H9 (cell line): Measurements from ENCODE around the gene NUMA1. TPM values are rescaled to one million over a fixed set of nuclear protein-coding genes. Genes with fewer than 3 reads are reported as not detected.
A peak's percentile ranks its signal among the peaks of the same experiment; 100 is the strongest.

Source experiments
- DNase-seq: peaks from one replicate; pipeline ENCODE4 v3.0.0-alpha.2; 2017
- H2AFZ ChIP-seq: one replicate; pipeline ENCODE4 v1.6.1; 2013; ENCODE audit warnings: mild to moderate bottlenecking, low read length, control low read depth, moderate library complexity
- H2AK5ac ChIP-seq: 2 replicates; pipeline ENCODE4 v1.6.1; 2013; ENCODE audit warnings: low read length, control low read depth, mixed read lengths; ENCODE audit not compliant: insufficient read length
- H2BK120ac ChIP-seq: one replicate; pipeline ENCODE4 v1.6.1; 2013; ENCODE audit warnings: low read depth, mild to moderate bottlenecking, low read length, control low read depth, inconsistent platforms; ENCODE audit not compliant: poor library complexity, severe bottlenecking
- H2BK12ac ChIP-seq: 2 replicates; pipeline ENCODE4 v1.6.1; 2013; ENCODE audit warnings: low read length, control low read depth, mixed read lengths, low read depth; ENCODE audit not compliant: insufficient read length
- H2BK15ac ChIP-seq: 2 replicates; pipeline ENCODE4 v1.6.1; 2013; ENCODE audit warnings: low read depth, low read length, control low read depth
- H2BK20ac ChIP-seq: one replicate; pipeline ENCODE4 v1.6.1; 2013; ENCODE audit warnings: low read depth, mild to moderate bottlenecking, low read length, control low read depth, inconsistent platforms; ENCODE audit not compliant: poor library complexity, severe bottlenecking
- H2BK5ac ChIP-seq: 2 replicates; pipeline ENCODE4 v1.6.1; 2013; ENCODE audit warnings: low read length, control low read depth, mixed read lengths; ENCODE audit not compliant: insufficient read length
- H3K14ac ChIP-seq: 2 replicates; pipeline ENCODE4 v1.6.1; 2013; ENCODE audit warnings: low read length, control low read depth; ENCODE audit not compliant: insufficient read depth
- H3K18ac ChIP-seq: 2 replicates; pipeline ENCODE4 v1.6.1; 2013; ENCODE audit warnings: low read depth, mild to moderate bottlenecking, mixed read lengths, low read length, control low read depth; ENCODE audit not compliant: insufficient read length
- H3K23ac ChIP-seq: 2 replicates; pipeline ENCODE4 v1.6.1; 2013; ENCODE audit warnings: low read length, control low read depth, mixed read lengths, low read depth; ENCODE audit not compliant: insufficient read length
- H3K23me2 ChIP-seq: 2 replicates; pipeline ENCODE4 v1.6.1; 2013; ENCODE audit warnings: low read depth, mild to moderate bottlenecking, mixed read lengths, low read length, control low read depth; ENCODE audit not compliant: insufficient read length, poor library complexity, severe bottlenecking
- H3K27ac ChIP-seq: 2 replicates; pipeline ENCODE4 v1.5.1; 2013; ENCODE audit warnings: low read length, control low read depth, mixed read lengths, low read depth; ENCODE audit not compliant: insufficient read length
- H3K27me3 ChIP-seq: 2 replicates; pipeline ENCODE4 v1.6.1; 2013; ENCODE audit warnings: low read length, control low read depth, inconsistent platforms; ENCODE audit not compliant: insufficient read depth
- H3K4ac ChIP-seq: 2 replicates; pipeline ENCODE4 v1.6.1; 2013; ENCODE audit warnings: low read depth, mild to moderate bottlenecking, control low read depth, inconsistent platforms, low read length, moderate library complexity
- H3K4me1 ChIP-seq: 2 replicates; pipeline ENCODE4 v1.6.1; 2013; ENCODE audit warnings: low read length, control low read depth, inconsistent platforms; ENCODE audit not compliant: insufficient read depth
- H3K4me2 ChIP-seq: 2 replicates; pipeline ENCODE4 v1.6.1; 2013; ENCODE audit warnings: low read length, control low read depth, mixed read lengths; ENCODE audit not compliant: insufficient read length, insufficient read depth
- H3K56ac ChIP-seq: 2 replicates; pipeline ENCODE4 v1.6.1; 2013; ENCODE audit warnings: low read depth, mild to moderate bottlenecking, mixed read lengths, low read length, control low read depth; ENCODE audit not compliant: insufficient read length
- H3K79me1 ChIP-seq: 2 replicates; pipeline ENCODE4 v1.6.1; 2013; ENCODE audit warnings: low read depth, mild to moderate bottlenecking, moderate library complexity, low read length, control low read depth, inconsistent platforms; ENCODE audit not compliant: insufficient read depth, poor library complexity, severe bottlenecking
- H3K79me2 ChIP-seq: 2 replicates; pipeline ENCODE4 v1.6.1; 2013; ENCODE audit warnings: low read length, control low read depth, inconsistent platforms; ENCODE audit not compliant: insufficient read depth
- H3K9ac ChIP-seq: 2 replicates; pipeline ENCODE4 v1.6.1; 2013; ENCODE audit warnings: low read length, control low read depth, mixed read lengths; ENCODE audit not compliant: insufficient read length; ENCODE audit errors: extremely low read depth
- H3K9me3 ChIP-seq: one replicate; pipeline ENCODE4 v1.6.1; 2013; ENCODE audit warnings: low read depth, low read length, inconsistent platforms; ENCODE audit not compliant: control insufficient read depth
- H3T11ph ChIP-seq: one replicate; pipeline ENCODE4 v1.6.1; 2013; ENCODE audit warnings: mild to moderate bottlenecking, low read length, control low read depth, inconsistent platforms
- H4K20me1 ChIP-seq: one replicate; pipeline ENCODE4 v1.6.1; 2013; ENCODE audit not compliant: control insufficient read depth, insufficient read length, insufficient read depth
- H4K5ac ChIP-seq: 2 replicates; pipeline ENCODE4 v1.6.1; 2013; ENCODE audit warnings: low read depth, mild to moderate bottlenecking, mixed read lengths, low read length, control low read depth; ENCODE audit not compliant: insufficient read length
- H4K8ac ChIP-seq: replicated peaks from 2 replicates; pipeline ENCODE4 v1.6.1; 2013; ENCODE audit warnings: low read length, control low read depth, mixed read lengths, low read depth; ENCODE audit not compliant: insufficient read length
- H4K91ac ChIP-seq: 2 replicates; pipeline ENCODE4 v1.6.1; 2013; ENCODE audit warnings: low read depth, mild to moderate bottlenecking, moderate library complexity, mixed read lengths, low read length, control low read depth; ENCODE audit not compliant: insufficient read length
- H3K27ac Mint-ChIP-seq, 3 experiments: 2 replicates in 2 of 3; 3 replicates in 1 of 3; pipeline ENCODE4 v1.8.0; 2020 to 2021; ENCODE audit warnings: mixed read lengths in 3 of 3, mild to moderate bottlenecking in 1 of 3, moderate library complexity in 1 of 3
- H3K27me3 Mint-ChIP-seq: 2 replicates; pipeline ENCODE4 v1.8.0; 2021; ENCODE audit warnings: low read depth, mild to moderate bottlenecking, moderate library complexity, mixed read lengths
- H3K36me3 Mint-ChIP-seq, 3 experiments: 2 replicates in 2 of 3; 3 replicates in 1 of 3; pipeline ENCODE4 v1.8.0; 2020 to 2021; ENCODE audit warnings: low read depth in 3 of 3, mixed read lengths in 3 of 3; ENCODE audit not compliant: insufficient read depth in 1 of 3
- H3K4me1 Mint-ChIP-seq, 2 experiments: 2 replicates each; pipeline ENCODE4 v1.8.0; 2020; ENCODE audit warnings: mixed read lengths in 2 of 2
- H3K4me3 Mint-ChIP-seq, 2 experiments: 2 replicates in 1 of 2; 3 replicates in 1 of 2; pipeline ENCODE4 v1.8.0; 2020 to 2021; ENCODE audit warnings: mild to moderate bottlenecking in 2 of 2, mixed read lengths in 2 of 2, moderate library complexity in 1 of 2
- H3K9me3 Mint-ChIP-seq, 2 experiments: 2 replicates in 1 of 2; 3 replicates in 1 of 2; pipeline ENCODE4 v1.8.0; 2020; ENCODE audit warnings: mild to moderate bottlenecking in 2 of 2, mixed read lengths in 2 of 2, moderate library complexity in 1 of 2
- CTCF ChIP-seq: fragments of 200-600 bp; sonication (generic); conservative IDR thresholded peaks from 3 replicates; pipeline ENCODE4 v1.8.0; 2021; ENCODE audit warnings: antibody characterized with exemption, mild to moderate bottlenecking
- WGBS: extraction: QIAGEN DNeasy Blood & Tissue Kit; methylation state at CpG from one replicate; pipeline ENCODE4 v1.1.7; 2013; ENCODE audit warnings: missing lambda C conversion rate, low lambda C conversion rate, mixed read lengths; ENCODE audit not compliant: insufficient read length; ENCODE audit errors: extremely low coverage; 5-methylcytosine and 5-hydroxymethylcytosine counted together
- total RNA-seq: library from RNA; stranded (reverse); gene quantifications from 2 replicates; pipeline ENCODE4 v1.2.1, GENCODE V29; 2021

The NUMA1 gene
- total RNA-seq, 1 experiment from 2014 or later, result 136 TPM

GRCh38 chr11:72015511-72016061 is 64.8 kb downstream of the NUMA1 start:
- no peak overlapping the region for H3K4ac ChIP-seq
- H3K79me1 ChIP-seq, result no peaks in the 10 kb centered on the region
- no peak overlapping the region for H3T11ph ChIP-seq
- no peak overlapping the region for H3K4me2 ChIP-seq
- Mint-ChIP-seq H3K27ac (peak overlapping the region in 2 of 3 experiments; percentile 68 to 89; a peak in 2 of 7 replicates), H3K9me3 (no peaks in the 10 kb centered on the region), H3K4me1 (no peaks in the 10 kb centered on the region), H3K4me3 (peak overlapping the region in 1 of 2 experiments; percentile 32; a peak in 1 of 5 replicates), H3K36me3 (peaks cover 61 to 95% (median 94%) of the 10 kb centered on the region in 3 experiments), H3K27me3 (peaks cover 2% of the 10 kb centered on the region; the same call in 1 of the 2 replicates)
- peak; percentile 63 for TF ChIP-seq CTCF
- no peak overlapping the region for H2BK15ac ChIP-seq
- H2AK5ac ChIP-seq, result no peak overlapping the region
- DNase-seq, result peak; percentile 63
- no peak overlapping the region for H4K91ac ChIP-seq
- no peak overlapping the region for H2BK12ac ChIP-seq
- H2BK5ac ChIP-seq, result no peak overlapping the region
- no peak overlapping the region for H3K18ac ChIP-seq
- no peaks in the 10 kb centered on the region for H4K20me1 ChIP-seq
- no peak overlapping the region for H2AFZ ChIP-seq
- H2BK120ac ChIP-seq, result no peak overlapping the region
- H4K8ac ChIP-seq, result no peak overlapping the region
- no peaks in the 10 kb centered on the region for H3K79me2 ChIP-seq
- no CpG with 5 or more reads among the region's 10 CpGs for WGBS
- no peak overlapping the region for H3K27ac ChIP-seq
- H3K23me2 ChIP-seq, result no peaks in the 10 kb centered on the region
- H3K9me3 ChIP-seq, result no peaks in the 10 kb centered on the region
- H3K9ac ChIP-seq, result no peak overlapping the region
- no peak overlapping the region for H3K56ac ChIP-seq
- no peak overlapping the region for H3K23ac ChIP-seq
- H3K4me1 ChIP-seq, result no peaks in the 10 kb centered on the region
- H2BK20ac ChIP-seq, result no peak overlapping the region
- no peaks in the 10 kb centered on the region for H3K27me3 ChIP-seq
- H4K5ac ChIP-seq, result no peak overlapping the region
- H3K14ac ChIP-seq, result no peak overlapping the region
